Fibroblast of skin of scalp (primary cell): Measurements from ENCODE around the gene TRPC4.
A peak's percentile ranks its signal among the peaks of the same experiment; 100 is the strongest.
"Not testable (repeated sequence)": the region's sequence is repeated elsewhere in the genome, so short reads cannot be mapped to it uniquely, and the experiment has no call there.

Experiments
- DNase-seq: peaks from one replicate; pipeline ENCODE4 v3.0.0-alpha.2; 2013

The TRPC4 gene

GRCh38 chr13:37601648-37602440, 267.7 kb downstream of the TRPC4 start:
- peak; percentile 64 for DNase-seq

DNA sequence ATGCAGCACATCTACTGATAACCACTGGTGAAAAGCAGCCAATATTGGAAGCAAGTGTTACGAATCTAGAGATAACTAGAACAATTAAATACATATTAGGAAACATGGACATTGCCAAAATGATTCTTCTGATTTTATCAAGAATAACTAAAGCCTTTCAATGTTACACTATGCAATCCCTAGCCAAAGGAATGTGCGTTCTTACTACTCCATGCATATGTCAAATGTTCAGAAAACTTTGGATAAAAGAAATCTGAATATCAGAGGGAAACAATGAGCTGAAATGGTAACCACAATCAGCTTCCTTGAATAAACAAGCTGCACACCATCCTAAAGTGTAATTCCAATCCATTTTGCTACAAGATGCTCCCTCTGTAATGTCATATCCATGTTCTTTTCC, 270.1 kb downstream of the TRPC4 start:
- no peak for DNase-seq

- peak; percentile 85 for DNase-seq
Measured at GRCh38 chr13:37598597-37598996, 271.0 kb downstream of the TRPC4 start, which contains the start of gene POSTN. Gene POSTN, minus strand, starts transcription at chr13:37598768. Its CDS starts 42 bp downstream, at chr13:37598726.

- DNase-seq = no peak
Measured at GRCh38 chr13:37597477-37598025, 272.0 kb downstream of the TRPC4 start.

DNA sequence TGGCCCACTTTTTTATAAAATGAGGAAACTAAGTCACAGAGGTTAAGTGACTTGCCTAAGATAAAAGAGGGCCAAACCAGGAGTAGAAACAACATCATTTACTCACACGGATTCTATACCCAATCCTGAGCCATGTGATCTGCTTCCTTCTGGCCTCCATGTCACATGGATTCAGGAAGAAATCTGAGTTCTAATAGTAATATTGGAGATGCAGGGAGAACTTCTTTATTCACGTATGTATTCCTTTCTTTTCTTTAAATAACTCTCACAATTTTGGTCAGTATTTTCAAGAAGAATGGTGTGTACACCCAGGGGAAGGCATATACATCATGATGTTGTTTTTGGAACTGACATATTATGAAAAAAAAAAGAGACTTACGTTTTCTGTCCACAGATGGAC, 272.8 kb downstream of the TRPC4 start:
- no peak for DNase-seq

DNA sequence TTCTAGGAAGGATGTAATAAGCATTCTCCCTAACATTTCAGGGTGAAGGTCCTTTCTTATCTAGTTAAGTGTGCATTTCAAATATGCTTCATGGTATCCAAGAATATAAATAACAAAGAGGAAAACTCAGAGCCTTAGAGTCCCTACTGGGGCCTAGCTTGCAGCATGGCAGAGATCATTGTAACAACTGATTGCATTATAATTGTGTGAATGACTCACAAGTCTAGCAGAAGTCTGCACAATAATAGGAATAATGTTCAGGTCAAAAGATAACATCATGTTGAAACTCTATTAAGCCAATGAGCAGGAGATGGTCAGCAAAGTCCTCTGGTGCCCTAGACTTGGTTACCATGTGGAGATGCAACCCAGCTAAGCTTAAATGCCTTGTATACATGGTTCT, 274.4 kb downstream of the TRPC4 start:
- DNase-seq = peak; percentile 41

DNA sequence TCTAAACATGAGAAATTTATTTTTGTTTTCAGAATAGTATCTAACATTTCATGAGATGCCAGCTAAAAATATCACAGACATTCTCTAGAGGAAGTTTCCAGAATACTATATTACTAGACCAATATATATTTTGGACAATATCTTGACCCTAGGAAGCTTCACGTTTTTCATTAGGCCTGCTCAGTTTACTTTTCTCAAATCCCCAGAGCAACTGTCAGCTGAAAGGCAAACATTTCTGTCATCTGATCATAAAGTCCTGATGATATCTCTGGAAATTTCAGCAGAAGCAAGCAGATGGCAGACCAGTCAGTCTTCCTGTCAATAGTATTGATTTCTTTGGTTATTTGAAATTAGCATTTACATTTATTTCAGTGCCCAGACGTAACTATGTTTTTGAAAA, 275.0 kb downstream of the TRPC4 start:
- no peak for DNase-seq

DNA sequence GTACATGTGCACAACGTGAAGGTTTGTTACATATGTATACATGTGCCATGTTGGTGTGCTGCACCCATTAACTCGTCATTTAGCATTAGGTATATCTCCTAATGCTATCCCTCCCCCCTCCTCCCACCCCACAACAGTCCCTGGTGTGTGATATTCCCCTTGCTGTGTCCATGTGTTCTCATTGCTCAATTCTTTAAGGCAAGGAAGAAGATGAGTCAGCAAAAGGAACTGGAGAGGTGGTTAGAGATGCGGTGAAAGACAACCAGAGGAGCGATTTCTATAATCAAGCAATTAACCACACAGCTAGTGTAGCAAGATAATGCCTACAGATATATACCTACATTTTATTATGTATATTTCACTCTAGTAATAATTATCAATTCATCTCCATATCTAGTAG, 280.2 kb downstream of the TRPC4 start:
- not testable (repeated sequence) for DNase-seq

DNA sequence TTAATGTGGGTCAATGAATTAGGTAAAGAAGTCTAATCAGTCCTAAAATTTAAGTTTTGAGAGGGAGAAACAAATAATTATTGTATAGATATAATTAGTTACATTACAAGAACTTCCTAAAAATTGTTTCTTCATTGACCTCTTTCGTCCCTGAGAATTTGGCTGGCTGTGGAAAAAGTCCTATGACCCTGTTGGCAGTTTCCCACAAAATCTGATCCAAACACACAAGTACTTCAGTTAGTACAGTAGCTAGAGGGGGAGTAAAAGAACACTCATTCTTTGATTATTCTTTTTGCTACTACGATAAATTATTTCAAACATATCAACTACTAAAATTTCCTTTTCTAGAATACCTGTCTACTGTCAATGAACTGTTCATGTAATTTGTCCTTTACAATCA, 282.3 kb downstream of the TRPC4 start:
- no peak for DNase-seq
